Islet precursor cell (in vitro differentiated cells): ENCODE results near the gene ATP6V0E1.
"Not testable (repeated sequence)": the region's sequence is repeated elsewhere in the genome, so short reads cannot be mapped to it uniquely, and the experiment has no call there.

Experiments used
- DNase-seq: peaks from one replicate; pipeline ENCODE4 v3.0.0-alpha.2; 2018

The ATP6V0E1 gene

DNA sequence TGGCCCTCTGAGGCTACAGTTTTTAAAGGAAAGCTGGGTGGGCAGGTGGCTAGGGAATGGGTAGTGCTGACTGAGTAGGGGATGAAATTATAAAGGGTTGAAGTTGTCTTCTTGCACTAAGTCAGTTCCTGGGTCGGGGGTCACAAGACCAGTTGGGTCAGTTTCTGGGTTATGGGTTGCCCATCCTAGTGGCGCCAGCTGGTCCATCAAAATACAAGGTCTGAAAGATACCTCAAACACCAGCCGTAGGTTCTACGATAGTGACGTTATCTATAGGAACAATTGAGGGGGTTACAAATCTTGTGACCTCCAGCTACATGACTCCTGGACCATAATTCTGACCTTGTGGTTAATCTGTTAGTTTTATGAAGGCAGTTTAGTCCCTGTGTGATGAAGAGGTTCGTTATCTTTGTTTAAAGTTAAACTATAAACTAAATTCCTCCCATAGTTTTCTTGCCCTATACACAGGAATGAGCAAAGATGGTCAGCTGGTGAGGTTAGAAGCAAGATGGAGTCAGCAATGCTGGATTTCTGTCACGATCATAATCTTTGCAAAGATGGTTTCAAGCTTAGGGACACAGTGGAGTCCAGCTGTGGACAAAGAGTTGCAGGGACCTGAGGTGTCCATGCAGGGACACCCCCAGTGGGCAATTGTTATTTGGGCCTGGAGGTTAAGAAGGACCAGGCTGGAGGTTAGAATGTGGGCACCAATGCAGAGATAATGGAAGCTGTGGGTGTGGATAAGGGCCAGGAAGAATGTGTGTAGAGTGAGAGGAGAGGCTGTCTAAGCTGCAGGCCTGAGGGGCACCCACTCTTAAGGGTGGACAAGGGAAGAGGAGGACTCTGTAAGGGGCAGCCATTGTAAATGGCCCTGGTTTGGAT, 58.6 kb downstream of the ATP6V0E1 start:
- no peak for DNase-seq

DNA sequence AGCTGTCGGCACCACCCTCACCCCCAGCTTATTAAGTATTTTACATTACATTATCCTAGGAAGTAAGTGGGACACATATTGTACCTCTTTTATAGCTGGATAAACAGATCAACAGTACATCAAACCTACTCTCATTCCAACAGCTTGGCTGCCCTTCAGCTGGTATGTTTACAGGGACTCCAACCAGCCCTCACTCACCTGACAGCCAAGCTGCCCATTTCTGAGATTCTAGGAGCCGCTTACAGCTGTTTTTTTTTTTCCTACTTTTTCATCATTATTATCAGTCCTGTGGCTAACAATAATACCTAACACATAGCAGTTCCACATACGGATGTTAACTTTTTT, 59.2 kb downstream of the ATP6V0E1 start:
- DNase-seq: no peak

DNA sequence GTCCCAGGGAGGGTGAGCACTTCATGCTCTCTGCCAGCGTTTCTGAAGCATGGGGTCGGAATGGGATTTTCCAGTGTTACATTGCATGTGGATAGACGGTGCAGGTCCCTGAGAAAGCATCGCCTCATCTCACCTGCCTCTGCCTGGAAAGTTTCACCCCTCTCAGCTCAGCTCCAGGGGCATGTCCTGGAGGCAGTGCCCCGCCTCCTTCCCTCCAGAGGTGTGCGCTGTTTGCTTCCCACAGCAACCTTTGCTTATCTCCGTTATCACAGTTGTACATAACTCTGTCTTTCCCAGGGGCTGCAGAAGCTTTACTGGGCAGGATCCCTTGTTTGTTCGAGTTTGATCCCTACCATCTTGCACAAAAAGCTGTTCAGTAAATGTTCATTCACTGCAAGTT, 61.9 kb downstream of the ATP6V0E1 start:
- DNase-seq: peak; percentile 71

DNA sequence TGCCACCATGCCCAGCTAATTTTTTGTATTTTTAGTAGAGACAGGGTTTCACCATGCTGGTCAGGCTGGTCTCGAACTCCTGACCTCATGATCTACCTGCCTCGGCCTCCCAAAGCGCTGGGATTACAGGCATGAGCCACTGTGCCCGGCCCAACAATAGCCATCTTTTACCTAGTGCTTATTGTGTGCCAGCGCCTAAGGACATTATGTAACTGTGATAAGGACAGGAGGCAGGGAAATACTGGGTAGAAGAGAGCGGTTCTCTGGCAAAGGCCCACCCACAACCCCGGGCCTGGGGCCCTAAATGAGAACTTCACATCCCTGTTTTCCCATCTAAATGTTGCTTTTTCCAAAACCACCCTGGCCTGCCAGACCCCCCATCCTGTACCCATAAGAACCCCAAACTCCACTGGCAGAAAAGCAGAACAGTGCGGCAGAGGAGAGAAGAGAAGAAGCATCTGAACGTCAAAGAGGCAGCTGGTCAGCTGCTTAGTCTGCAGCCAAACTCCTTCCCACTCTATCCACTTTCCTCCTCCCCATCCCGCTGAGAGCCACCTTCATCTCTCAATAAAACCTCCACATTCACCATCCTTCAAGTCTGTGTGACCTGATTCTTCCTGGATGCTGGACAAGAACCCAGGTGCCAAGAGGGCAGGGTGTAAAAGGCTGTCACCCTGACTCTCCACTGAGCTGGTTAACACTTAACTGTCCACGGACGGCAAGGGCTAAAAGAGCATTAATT, 63.7 kb downstream of the ATP6V0E1 start:
- not testable (repeated sequence) for DNase-seq

DNA sequence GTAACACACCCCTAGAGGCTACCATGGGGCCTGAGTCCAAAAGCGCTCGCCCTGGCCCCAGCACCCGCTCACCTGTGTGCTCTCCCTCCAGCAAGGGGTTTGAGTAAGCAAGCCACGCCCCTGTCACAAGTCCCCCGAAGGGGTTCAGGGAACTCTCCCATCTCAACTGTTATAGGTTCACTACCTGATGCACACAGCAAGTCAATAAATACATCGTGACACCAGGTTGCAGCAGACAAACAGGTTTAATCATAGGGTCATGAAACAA, 64.2 kb downstream of the ATP6V0E1 start:
- no peak for DNase-seq

DNA sequence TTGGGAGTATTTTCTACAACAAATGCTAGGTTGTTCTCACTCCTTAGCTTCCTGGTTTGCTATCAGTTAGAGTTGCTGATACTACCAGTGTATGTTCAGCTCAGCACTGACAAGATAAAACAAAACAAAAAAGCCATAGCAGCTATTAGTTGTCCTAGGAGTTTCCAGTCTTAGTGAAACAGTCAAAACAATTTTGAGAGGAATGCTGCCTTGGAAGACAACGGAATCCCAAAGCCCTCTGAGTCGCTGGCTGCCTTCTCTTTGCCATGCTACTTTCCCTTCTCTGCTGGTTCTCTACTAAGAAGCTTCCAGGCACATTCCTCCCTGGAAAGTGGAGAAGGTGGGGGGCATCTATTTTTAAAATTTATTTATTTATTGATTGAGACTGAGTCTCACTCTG, 67.2 kb downstream of the ATP6V0E1 start:
- no peak for DNase-seq

DNA sequence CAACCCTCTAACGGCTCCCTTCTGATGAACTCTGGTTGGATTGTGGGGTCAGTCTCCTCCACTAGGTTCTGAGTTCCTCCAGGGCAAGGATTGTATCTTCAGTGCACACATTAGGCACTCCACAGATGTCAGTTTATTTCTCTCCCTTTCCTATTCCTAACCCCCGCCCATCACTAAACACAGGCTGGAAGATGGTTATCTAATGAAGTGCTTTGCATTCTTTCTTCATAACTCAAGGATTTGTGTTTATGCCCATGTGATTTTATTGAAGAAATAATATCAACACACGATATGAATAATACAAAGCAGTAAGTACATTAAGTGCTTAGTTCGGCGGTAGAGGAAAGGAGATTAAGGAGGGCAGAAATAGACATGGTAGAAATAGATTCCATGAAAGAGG, 68.2 kb downstream of the ATP6V0E1 start:
- DNase-seq: no peak

DNA sequence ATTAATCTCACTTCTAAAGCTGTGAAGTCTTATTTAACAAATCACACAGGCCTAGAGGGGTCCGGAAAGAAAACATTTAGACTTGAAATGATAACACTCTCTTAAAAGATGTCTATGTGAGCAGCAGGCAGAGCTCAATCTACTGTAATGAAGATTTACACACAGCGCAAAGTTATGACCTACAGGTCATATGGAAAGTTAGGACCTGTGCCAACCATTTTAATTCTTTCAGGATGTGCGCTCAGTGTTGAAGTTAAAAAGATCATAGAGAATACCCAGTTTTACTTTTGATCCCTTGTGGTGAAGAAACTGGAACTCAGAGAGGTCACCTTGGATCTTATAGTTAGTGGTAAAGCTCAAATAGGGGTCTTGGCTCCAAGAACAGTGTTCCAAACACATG, 69.5 kb downstream of the ATP6V0E1 start:
- no peak for DNase-seq

DNA sequence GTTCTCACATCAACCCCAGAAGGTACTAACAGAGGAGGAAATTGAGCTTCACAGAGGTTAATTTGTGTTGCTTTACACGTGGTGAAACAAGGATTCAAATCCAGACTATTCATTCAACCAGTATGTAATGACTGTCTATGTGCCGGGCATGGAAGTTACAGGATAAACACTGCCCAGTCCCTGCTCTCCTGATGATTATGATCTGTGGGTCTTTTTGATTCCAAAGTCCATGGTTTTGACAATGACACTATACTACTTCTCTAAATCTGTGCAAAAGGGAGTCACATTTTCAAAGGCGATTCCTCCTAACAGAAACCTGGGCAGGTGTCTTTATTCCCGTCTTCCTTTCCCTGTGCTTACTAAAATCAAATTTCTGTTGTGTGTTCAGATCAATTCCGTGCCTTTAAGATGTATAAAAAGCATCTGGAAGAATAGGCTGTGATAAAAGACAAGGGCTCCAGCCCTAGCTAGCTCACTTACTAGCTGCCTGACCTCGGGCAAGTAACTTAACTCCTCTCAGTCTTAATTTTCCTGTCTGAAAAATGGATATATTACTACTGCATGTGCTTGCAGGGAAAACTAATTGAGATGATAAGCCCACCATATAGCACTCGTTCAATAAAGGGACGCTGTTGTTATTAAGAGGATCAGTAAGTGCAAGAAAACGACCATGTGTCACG, 71.6 kb downstream of the ATP6V0E1 start:
- DNase-seq: no peak

DNA sequence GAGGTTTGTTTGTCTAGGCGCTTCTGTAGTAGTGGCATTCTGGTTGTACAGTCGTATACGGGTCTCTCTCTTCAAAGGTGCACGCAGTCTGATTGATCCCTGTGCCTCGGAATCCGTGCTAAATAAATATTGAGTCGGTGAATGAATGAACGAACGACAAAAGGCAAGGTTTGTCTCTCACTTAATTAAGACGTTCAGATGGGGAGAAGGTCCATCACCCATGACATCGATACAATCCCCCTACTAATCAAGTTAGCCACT, 72.1 kb downstream of the ATP6V0E1 start:
- DNase-seq: no peak

DNA sequence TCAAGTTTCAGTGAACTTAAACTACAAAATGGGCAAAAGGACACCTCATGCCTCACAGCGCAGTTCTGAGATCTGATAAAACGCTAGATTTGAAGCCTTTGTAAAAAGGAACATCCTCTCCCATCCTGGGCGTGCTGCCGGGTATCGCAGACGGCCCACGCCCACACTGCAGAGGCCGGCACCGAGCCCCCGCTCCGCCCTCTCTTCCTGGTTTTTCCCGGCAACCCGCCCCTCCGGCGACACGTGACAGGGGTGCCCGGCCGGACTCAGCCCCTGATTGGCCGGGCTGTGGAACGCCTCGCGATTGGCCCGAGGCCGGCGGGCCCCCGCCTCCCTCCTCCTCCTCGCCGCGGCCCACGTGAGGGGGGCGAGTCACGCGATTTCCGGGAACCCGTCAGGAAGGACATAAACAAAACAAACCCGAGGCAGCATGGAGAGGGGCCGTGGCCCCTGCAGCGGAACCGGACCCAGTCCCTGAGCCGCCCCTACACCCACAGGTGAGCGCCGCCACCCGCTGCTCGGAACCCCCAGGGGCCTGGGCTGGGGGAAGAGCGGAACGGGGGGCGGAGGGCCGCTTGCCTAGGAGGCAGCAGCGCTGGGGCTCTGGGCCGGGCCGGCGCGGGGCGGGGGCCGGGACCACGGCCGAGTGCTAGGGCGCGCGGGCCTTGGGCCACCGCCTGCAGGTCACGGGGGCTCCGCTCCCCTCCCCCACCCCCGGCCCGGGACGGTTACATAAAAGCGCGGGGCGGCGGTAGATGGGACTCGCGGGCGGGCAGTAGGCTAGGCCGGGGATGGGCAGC, 72.6 kb downstream of the ATP6V0E1 start, which contains the start of gene CREBRF:
CREBRF (plus strand) TSS at position 370 of the 800 bp plus-strand sequence. CDS start 24,424 bp downstream, outside the sequence.
- DNase-seq: peak; percentile 98

DNA sequence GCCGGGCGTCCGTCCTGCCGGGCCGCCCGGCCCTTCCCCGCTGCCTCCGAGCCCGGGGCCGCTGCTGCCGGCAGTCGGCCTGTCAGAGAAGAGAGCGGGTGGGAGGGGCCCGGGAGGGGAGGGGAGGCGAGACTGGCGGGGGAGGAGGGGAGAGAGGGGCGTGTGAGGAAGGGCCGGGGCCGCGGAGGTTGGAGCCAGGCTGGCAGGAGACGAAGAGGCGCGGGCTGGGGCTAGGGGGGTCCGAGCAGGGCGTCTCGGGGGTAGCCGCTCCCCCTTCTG, 73.2 kb downstream of the ATP6V0E1 start:
- DNase-seq: no peak

DNA sequence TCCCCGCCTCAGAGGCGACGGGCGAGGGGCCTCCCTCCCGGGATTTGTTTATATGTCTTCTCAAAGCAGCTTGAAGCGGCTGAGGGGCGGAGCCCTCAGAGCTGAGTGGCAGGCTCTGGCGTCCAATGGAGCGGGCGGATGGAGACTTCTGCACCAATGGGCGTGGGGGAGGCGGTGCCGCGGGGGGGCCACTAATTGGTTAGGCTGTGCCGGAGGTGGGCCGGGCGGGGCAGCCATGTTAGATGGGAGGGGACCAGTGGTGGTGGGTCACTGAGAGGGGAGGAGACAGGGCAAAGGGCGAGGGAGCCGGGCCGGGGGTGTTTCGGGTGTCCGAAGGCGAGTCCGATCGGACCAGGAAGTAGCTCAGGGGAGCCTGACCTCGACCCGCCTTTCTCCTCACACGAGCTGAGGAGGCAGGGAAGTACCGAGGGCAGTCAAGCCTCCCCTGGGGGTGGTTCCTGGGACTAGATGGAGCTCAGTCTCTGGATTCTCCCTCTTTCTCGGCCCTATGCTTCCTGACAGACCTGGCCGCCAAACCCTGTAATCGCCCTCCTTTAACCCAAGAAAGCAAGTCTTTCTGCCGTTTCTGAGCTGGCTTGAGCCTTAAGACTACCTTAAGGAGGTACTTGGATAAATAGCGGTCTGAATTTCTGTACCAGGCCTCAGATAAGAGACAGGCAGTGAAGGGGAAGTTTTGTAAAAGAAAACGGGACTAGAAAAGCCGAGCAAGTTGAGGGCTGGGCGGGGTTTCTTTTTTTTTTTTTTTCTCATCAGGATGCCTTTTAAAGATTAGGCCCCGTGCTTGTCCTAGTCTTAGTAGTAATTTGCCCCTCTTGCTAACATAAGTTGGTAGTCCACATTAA, 73.7 kb downstream of the ATP6V0E1 start:
- DNase-seq: peak; percentile 100

DNA sequence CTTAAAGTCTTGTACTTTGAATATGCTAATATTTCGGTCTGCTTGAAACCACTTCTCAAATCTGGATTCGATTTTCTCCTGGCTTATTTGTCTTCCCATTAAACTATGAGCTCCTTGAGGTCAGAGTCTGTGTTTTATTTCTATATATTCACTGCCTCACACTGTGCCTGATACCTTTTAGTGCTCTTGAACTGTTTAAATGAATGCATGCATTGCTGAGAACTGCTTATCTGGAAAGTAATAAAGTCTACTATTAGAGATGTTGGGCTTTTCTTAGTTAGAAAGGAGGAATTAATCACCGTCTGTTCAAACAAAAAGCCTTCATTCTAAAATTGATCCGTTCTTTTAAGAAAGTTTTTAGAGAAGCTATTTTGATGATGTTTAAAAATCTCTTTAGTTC, 78.6 kb downstream of the ATP6V0E1 start:
- no peak for DNase-seq

DNA sequence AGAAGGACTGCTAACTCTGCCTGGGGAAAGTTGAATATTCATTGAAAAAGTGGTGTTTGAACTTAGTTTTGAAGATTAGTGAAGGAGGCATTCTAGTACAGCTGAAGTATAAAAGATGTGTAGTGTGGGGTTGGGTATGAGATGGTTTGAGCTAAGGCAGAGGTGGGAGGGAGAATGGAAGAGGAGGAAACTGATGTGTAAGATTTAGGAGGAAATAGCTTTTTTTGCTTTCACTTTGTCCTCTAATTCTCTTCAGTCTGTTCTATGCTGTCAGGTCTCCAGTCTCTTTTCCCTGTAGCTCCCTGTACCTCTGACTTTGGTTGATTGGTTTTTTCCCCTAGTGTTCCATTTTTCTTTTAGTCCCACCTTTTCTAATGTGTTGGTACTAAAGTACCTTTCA, 81.6 kb downstream of the ATP6V0E1 start:
- no peak for DNase-seq

DNA sequence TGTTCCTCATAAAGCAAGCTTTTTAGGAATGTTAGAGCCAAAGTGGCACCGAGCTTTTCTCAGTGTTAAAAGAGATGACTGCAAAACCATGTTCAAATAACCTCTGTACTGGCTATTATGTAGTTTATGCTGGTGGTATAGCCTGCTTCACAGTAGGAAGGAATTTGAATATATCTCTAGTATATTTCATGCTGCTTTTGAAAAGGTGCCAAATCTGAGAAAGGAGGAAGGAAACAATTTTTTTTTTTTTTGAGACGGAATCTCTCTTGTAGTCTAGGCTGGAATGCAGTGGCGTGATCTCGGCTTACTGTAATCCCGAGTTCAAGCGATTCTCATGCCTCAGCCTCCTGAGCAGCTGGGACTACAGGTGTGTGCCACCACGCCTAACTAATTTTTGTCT, 86.1 kb downstream of the ATP6V0E1 start:
- DNase-seq: no peak

DNA sequence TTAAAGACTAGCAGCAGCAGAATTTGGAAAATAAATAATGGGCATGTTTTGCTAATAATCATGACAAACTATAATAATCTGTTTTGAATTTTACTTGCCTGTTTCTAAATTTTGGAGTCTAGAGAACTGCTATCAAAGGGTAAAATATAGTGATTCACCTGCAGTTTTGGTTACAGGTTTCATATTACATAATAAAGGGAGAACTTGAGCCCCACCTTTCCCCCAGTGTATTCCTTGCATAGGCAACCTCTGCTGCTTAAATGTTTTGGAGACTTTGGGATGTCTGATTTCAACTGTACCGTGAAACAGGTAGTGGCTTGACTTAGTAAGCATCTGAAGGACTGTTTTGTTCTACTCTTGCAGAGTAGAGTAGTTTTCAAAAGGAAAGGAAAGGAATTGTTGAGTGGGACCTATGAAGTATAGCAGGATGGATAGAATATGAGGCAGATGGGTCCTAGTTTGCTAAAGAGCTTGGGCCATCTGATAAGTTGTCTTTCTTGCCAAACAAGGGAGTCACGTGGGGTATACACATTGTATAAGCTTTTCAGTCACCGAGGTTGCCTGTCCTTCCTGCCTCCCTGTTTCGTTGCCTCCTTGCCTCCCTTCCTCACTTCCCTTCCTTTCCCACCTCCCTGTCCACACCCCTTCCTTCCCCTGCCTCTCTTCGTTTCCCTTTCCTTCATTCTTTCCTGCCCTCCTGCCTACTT, 91.7 kb downstream of the ATP6V0E1 start:
- DNase-seq: no peak

DNA sequence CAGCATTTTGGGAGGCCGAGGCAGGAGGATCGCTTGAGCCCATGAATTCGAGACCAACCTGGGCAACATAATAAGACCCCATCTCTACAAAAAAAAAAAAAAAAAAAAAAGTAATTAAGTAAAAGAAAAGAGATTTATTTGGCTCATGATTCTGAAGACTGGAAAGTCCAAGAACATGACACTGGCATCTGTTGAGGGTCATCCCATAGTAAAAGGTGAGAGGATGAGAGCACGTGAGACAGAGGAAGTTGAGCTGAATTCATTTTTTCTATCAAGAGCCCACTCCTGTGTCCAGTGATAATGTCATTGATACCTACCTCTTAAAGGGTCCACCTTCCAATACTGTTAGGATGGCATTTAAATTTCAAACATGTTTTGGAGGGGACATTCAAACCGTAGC, 92.4 kb downstream of the ATP6V0E1 start:
- DNase-seq: no peak

DNA sequence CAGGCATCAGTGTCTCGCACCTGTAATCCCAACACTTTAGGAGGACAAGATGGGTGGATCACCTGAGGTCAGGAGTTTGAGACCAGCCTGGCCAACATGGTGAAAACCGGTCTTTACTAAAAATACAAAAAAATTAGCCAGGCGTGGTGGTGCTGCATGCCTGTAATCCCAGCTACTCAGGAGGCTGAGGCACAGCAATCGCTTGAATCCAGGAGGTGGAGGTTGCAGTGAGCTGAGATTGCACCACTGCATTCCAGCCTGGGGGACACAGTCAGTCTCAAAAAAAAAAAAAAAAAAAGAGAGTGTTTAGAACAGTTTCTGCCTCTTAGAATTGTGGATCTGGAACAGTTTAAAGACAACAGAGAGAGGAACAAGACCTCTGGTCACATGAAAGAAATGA, 92.9 kb downstream of the ATP6V0E1 start:
- DNase-seq: not testable (repeated sequence)

DNA sequence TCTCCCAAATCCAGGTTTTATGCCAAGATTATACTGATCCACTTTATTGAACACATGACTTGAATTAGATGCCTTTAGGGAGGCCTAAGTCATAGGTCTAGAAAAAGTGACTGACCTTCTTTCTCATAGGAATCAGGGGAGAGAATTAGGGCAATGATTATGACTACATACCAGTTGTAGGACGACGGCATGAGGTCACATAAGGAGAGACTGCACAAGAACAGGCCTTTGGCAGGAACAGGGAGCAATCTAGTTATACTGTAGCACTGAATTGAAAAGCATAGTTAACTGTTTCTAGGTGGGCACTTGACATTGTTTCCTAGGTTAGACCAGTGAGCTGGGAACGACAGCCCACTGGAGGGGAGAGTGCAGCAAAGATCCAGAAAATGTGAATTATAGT, 95.3 kb downstream of the ATP6V0E1 start:
- no peak for DNase-seq
